Fibroblast of lung (primary cell): ENCODE measurements around the gene CDIPT.

Source experiments
- EZH2 ChIP-seq: IDR thresholded peaks from 2 replicates; pipeline ENCODE4 v1.5.1; 2012; ENCODE audit warnings: low read length, control low read depth, mild to moderate bottlenecking; ENCODE audit errors: missing control alignments
- TF ChIP-seq, protein P1 (sequence below), 2 donors: IDR thresholded peaks in 1 of 2; conservative IDR thresholded peaks in 1 of 2; 1 replicate in 1 of 2; 2 replicates in 1 of 2; pipeline ENCODE4 v1.5.1; 2011 to 2012; ENCODE audit warnings: low read length in 2 of 2, control low read depth in 1 of 2, inconsistent platforms in 1 of 2, low read depth in 1 of 2, mild to moderate bottlenecking in 1 of 2

- TF ChIP-seq, protein P1, sequence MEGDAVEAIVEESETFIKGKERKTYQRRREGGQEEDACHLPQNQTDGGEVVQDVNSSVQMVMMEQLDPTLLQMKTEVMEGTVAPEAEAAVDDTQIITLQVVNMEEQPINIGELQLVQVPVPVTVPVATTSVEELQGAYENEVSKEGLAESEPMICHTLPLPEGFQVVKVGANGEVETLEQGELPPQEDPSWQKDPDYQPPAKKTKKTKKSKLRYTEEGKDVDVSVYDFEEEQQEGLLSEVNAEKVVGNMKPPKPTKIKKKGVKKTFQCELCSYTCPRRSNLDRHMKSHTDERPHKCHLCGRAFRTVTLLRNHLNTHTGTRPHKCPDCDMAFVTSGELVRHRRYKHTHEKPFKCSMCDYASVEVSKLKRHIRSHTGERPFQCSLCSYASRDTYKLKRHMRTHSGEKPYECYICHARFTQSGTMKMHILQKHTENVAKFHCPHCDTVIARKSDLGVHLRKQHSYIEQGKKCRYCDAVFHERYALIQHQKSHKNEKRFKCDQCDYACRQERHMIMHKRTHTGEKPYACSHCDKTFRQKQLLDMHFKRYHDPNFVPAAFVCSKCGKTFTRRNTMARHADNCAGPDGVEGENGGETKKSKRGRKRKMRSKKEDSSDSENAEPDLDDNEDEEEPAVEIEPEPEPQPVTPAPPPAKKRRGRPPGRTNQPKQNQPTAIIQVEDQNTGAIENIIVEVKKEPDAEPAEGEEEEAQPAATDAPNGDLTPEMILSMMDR (conservative IDR thresholded peaks at IDR 0.05 in 1 of 2, IDR thresholded peaks at IDR 0.05 in 1 of 2; ENCODE audit: low read depth in 1 of 2, low read length in 2 of 2): no peak
- no peak for TF ChIP-seq EZH2
Measured at GRCh38 chr16:29893553-29893952, 30.5 kb upstream of the CDIPT start.
